ENCODE data around the gene SERPINA5. TPM values are rescaled to one million over a fixed set of nuclear protein-coding genes. Genes with fewer than 3 reads are reported as not detected.

SERPINA5 gene
- total RNA-seq, 1 donor from 2014 or later: 7.7 TPM

GRCh38 chr14:94562022-94562421, 19.2 kb upstream of the SERPINA5 start:
- Mint-ChIP-seq H3K9me3 (no peaks in the 10 kb centered on the region), H3K4me3 (no peak overlapping the region), H3K27me3 (no peaks in the 10 kb centered on the region), H3K27ac (no peak overlapping the region), H3K4me1 (ENCODE audit: unreplicated experiment) (no peaks in the 10 kb centered on the region), H3K36me3 (no peaks in the 10 kb centered on the region)
- no peak for TF ChIP-seq CTCF (conservative IDR thresholded peaks at IDR 0.05)
- no peak for DNase-seq (ENCODE audit: extremely low spot score, unreplicated experiment)

GRCh38 chr14:94562941-94563883, 18.0 kb upstream of the SERPINA5 start:
- Mint-ChIP-seq H3K27ac (no peak overlapping the region), H3K36me3 (no peaks in the 10 kb centered on the region), H3K4me1 (ENCODE audit: unreplicated experiment) (no peaks in the 10 kb centered on the region), H3K9me3 (no peaks in the 10 kb centered on the region), H3K4me3 (no peak overlapping the region), H3K27me3 (no peaks in the 10 kb centered on the region)
- DNase-seq (ENCODE audit: extremely low spot score, unreplicated experiment): no peak
- no peak for TF ChIP-seq CTCF (conservative IDR thresholded peaks at IDR 0.05)

- TF ChIP-seq CTCF (conservative IDR thresholded peaks at IDR 0.05): no peak
- no peaks in the 10 kb centered on the region for H3K4me1 Mint-ChIP-seq (ENCODE audit: unreplicated experiment)
These were observed 16.8 kb upstream of the SERPINA5 start for GRCh38 chr14:94564381-94564780.

GRCh38 chr14:94568186-94568585, 13.0 kb upstream of the SERPINA5 start:
- Mint-ChIP-seq H3K4me1 (ENCODE audit: unreplicated experiment) (no peaks in the 10 kb centered on the region), H3K27ac (no peak overlapping the region)

More at GRCh38 chr14:94564381-94564780, 16.8 kb upstream of the SERPINA5 start:
- H3K27ac Mint-ChIP-seq: no peak overlapping the region
- no peak overlapping the region for H3K4me3 Mint-ChIP-seq
- H3K36me3 Mint-ChIP-seq: no peaks in the 10 kb centered on the region
- H3K27me3 Mint-ChIP-seq: no peaks in the 10 kb centered on the region
- no peak for DNase-seq (ENCODE audit: extremely low spot score, unreplicated experiment)
- no peaks in the 10 kb centered on the region for H3K9me3 Mint-ChIP-seq

GRCh38 chr14:94569381-94570001, 11.7 kb upstream of the SERPINA5 start:
- H3K36me3 Mint-ChIP-seq: no peaks in the 10 kb centered on the region
- no peak overlapping the region for H3K27ac Mint-ChIP-seq
- H3K4me3 Mint-ChIP-seq: no peak overlapping the region
- no peaks in the 10 kb centered on the region for H3K4me1 Mint-ChIP-seq (ENCODE audit: unreplicated experiment)
- no peaks in the 10 kb centered on the region for H3K9me3 Mint-ChIP-seq
- H3K27me3 Mint-ChIP-seq: no peaks in the 10 kb centered on the region
- DNase-seq (ENCODE audit: extremely low spot score, unreplicated experiment): no peak
- no peak for TF ChIP-seq CTCF (conservative IDR thresholded peaks at IDR 0.05)

More at GRCh38 chr14:94568186-94568585, 13.0 kb upstream of the SERPINA5 start:
- Mint-ChIP-seq H3K36me3 (no peaks in the 10 kb centered on the region), H3K27me3 (no peaks in the 10 kb centered on the region), H3K9me3 (no peaks in the 10 kb centered on the region), H3K4me3 (no peak overlapping the region)
- DNase-seq (ENCODE audit: extremely low spot score, unreplicated experiment): no peak
- no peak for TF ChIP-seq CTCF (conservative IDR thresholded peaks at IDR 0.05)

Data from type B pancreatic cell (in vitro differentiated cells).